ENCODE results near the gene AUNIP. TPM values are rescaled to one million over a fixed set of nuclear protein-coding genes. Genes with fewer than 3 reads are reported as not detected.

The AUNIP gene
- total RNA-seq, 1 experiment from 2014 or later: 17.6 TPM

DNA sequence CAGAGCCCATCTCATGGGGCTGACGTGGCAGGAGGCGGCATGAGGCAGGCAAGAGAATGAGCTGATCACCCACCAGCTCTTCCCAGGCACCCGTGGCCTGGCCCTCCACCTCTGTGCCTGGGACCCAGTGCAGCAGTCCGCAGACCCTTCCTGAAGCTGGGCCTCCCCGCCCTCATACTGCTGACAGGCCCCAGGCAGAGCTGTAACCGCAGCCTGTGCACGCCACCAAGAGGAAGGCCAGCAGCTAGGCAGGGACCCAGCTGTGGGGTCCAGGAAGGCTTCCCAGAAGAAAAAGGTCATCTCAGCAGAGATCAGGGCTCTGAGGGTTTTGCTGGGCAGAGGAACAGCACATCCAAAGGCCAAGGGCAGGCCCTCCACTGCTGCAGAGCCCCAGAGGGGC lies 49.3 kb downstream of the AUNIP start:
- Histone ChIP-seq H3K36me3 (ENCODE audit: low read depth, low read length) (no peaks in the 10 kb centered on the region; the same call in 1 of the 2 replicates), H2AFZ (ENCODE audit: low read length) (no peak overlapping the region), H3K27ac (ENCODE audit: low read length) (no peak overlapping the region), H3K79me2 (ENCODE audit: low read length) (no peaks in the 10 kb centered on the region), H3K27me3 (ENCODE audit: low read length) (no peaks in the 10 kb centered on the region), H3K4me3 (ENCODE audit: low read length) (no peak overlapping the region), H3K4me1 (ENCODE audit: insufficient read depth, low read length) (0 out of 2 replicates have a peak, but pooled peaks cover 2% of the 10 kb centered on the region), H3K4me2 (ENCODE audit: low read length) (no peak overlapping the region), H3K9me3 (ENCODE audit: low read length) (no peaks in the 10 kb centered on the region), H3K9ac (ENCODE audit: low read length) (no peak overlapping the region), H3F3A (ENCODE audit: low read length, unreplicated experiment) (no peaks in the 10 kb centered on the region), H4K20me1 (ENCODE audit: low read length) (no peaks in the 10 kb centered on the region), H3K9me2 (replicated peaks; ENCODE audit: low read length) (no peaks in the 10 kb centered on the region)
- no peak for ATAC-seq
- no peak for TF ChIP-seq EZH2phosphoT487 (IDR thresholded peaks at IDR 0.05; ENCODE audit: borderline replicate concordance, low read length)
- TF ChIP-seq, protein P1, sequence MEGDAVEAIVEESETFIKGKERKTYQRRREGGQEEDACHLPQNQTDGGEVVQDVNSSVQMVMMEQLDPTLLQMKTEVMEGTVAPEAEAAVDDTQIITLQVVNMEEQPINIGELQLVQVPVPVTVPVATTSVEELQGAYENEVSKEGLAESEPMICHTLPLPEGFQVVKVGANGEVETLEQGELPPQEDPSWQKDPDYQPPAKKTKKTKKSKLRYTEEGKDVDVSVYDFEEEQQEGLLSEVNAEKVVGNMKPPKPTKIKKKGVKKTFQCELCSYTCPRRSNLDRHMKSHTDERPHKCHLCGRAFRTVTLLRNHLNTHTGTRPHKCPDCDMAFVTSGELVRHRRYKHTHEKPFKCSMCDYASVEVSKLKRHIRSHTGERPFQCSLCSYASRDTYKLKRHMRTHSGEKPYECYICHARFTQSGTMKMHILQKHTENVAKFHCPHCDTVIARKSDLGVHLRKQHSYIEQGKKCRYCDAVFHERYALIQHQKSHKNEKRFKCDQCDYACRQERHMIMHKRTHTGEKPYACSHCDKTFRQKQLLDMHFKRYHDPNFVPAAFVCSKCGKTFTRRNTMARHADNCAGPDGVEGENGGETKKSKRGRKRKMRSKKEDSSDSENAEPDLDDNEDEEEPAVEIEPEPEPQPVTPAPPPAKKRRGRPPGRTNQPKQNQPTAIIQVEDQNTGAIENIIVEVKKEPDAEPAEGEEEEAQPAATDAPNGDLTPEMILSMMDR (conservative IDR thresholded peaks at IDR 0.05; ENCODE audit: low read depth, low read length): no peak
- no peak for TF ChIP-seq EZH2 (IDR thresholded peaks at IDR 0.05; ENCODE audit: low read length, unreplicated experiment)
- intact Hi-C loops (cut with micrococcal nuclease): no loop called here
- DNase-seq: no peak
- ChIA-PET CTCF (no interaction called here), POLR2A (ENCODE audit: unreplicated experiment) (no interaction called here)
- BruUV-seq (replicated peaks): no TSS peak

DNA sequence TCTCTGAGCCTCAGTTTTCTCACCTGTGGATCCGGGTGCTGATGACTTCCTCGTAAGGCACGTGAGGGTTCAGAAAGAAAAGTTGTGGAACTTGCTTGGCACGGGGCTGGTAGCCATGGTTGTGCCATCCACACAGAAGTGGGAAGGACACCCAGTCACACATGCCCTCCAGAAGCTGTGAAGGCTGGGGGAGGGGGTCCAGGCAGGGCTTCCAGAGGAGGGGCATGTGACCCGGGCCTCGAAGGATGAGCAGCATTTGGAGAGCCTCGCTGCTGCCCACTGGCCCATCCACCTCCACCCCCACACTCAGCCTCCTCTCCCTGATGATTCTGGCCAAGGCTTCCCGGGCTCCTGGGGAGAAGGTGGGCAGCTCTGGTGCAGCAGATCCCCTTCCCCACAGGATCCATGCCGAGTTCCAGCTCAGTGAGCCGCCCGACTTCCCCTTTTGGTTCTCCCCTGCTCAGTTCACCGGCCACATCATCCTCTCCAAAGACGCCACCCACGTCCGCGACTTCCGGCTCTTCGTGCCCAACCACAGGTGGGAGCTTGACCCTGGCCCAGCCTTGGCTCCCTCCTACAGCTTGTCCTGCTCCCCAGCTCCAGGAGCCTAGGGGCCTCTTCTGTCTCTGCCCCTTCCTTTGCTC lies 49.9 kb downstream of the AUNIP start:
- H2AFZ ChIP-seq (ENCODE audit: low read length): no peak overlapping the region
- H3K9me3 ChIP-seq (ENCODE audit: low read length): no peaks in the 10 kb centered on the region
- CTCF ChIA-PET: no interaction called here
- no peaks in the 10 kb centered on the region for H3K27me3 ChIP-seq (ENCODE audit: low read length)
- H4K20me1 ChIP-seq (ENCODE audit: low read length): no peaks in the 10 kb centered on the region
- H3K9me2 ChIP-seq (replicated peaks; ENCODE audit: low read length): no peaks in the 10 kb centered on the region
- no peak overlapping the region for H3K9ac ChIP-seq (ENCODE audit: low read length)
- no peak overlapping the region for H3K4me3 ChIP-seq (ENCODE audit: low read length)
- TF ChIP-seq, protein P1 (conservative IDR thresholded peaks at IDR 0.05; ENCODE audit: low read depth, low read length): no peak
- TF ChIP-seq EZH2 (IDR thresholded peaks at IDR 0.05; ENCODE audit: low read length, unreplicated experiment): no peak
- TF ChIP-seq EZH2phosphoT487 (IDR thresholded peaks at IDR 0.05; ENCODE audit: borderline replicate concordance, low read length): no peak
- BruUV-seq (replicated peaks): no TSS peak
- intact Hi-C loops (cut with micrococcal nuclease): no loop called here
- no peaks in the 10 kb centered on the region for H3F3A ChIP-seq (ENCODE audit: low read length, unreplicated experiment)
- DNase-seq: no peak
- POLR2A ChIA-PET (ENCODE audit: unreplicated experiment): no interaction called here
- no peak for ATAC-seq
- H3K36me3 ChIP-seq (ENCODE audit: low read depth, low read length): no peaks in the 10 kb centered on the region; the same call in 1 of the 2 replicates
- H3K4me2 ChIP-seq (ENCODE audit: low read length): no peak overlapping the region
- no peak overlapping the region for H3K27ac ChIP-seq (ENCODE audit: low read length)
- H3K4me1 ChIP-seq (ENCODE audit: insufficient read depth, low read length): 0 out of 2 replicates have a peak, but pooled peaks cover 2% of the 10 kb centered on the region
- H3K79me2 ChIP-seq (ENCODE audit: low read length): no peaks in the 10 kb centered on the region

DNA sequence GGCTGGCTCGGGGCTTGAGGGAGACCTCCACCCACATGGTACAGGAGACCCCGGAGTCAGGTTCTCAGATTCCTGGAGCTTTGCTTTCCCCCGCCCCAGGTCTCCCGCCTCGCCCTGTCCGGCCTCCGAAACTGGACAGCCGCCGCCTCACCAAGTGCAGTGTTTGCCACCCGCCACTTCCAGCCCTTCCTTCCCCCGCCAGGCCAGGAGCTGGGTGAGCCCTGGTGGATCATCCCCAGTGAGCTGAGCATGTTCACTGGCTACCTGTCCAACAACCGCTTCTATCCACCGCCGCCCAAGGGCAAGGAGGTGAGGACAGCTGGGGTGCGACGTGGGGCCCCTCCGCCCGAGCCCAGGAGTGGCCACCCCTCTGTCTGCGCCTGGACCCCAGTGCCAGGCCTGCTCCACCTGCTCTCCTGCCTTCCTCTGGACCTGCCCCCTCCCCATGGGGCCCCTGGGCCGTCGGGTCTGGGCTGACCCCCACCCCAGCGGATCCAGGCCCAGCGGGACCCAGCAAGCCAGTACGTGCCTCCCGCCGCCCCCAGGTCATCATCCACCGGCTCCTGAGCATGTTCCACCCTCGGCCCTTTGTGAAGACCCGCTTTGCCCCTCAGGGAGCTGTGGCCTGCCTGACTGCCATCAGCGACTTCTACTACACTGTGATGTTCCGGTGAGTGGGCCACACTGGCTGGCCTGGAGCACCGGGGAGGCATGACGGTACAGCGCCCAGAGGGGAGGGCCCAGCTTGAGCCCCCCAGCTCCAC lies 50.6 kb downstream of the AUNIP start:
- H3F3A ChIP-seq (ENCODE audit: low read length, unreplicated experiment): no peaks in the 10 kb centered on the region
- H3K9me2 ChIP-seq (replicated peaks; ENCODE audit: low read length): no peaks in the 10 kb centered on the region
- no peaks in the 10 kb centered on the region for H3K9me3 ChIP-seq (ENCODE audit: low read length)
- no peaks in the 10 kb centered on the region; the same call in 1 of the 2 replicates for H3K36me3 ChIP-seq (ENCODE audit: low read depth, low read length)
- no peak overlapping the region for H2AFZ ChIP-seq (ENCODE audit: low read length)
- DNase-seq: no peak
- H3K27ac ChIP-seq (ENCODE audit: low read length): no peak overlapping the region
- no TSS peak for BruUV-seq (replicated peaks)
- no peaks in the 10 kb centered on the region for H4K20me1 ChIP-seq (ENCODE audit: low read length)
- intact Hi-C loops (cut with micrococcal nuclease): no loop called here
- H3K27me3 ChIP-seq (ENCODE audit: low read length): no peaks in the 10 kb centered on the region
- no peaks in the 10 kb centered on the region for H3K79me2 ChIP-seq (ENCODE audit: low read length)
- no peak for ATAC-seq
- ChIA-PET CTCF (interaction anchor here (0.6 kb wide), 1 partner anchor 200 kb away, joined by 6 read pairs; no protein-coding TSS in a partner anchor), POLR2A (ENCODE audit: unreplicated experiment) (no interaction called here)
- H3K4me2 ChIP-seq (ENCODE audit: low read length): no peak overlapping the region
- no peak for TF ChIP-seq EZH2phosphoT487 (IDR thresholded peaks at IDR 0.05; ENCODE audit: borderline replicate concordance, low read length)
- TF ChIP-seq EZH2 (IDR thresholded peaks at IDR 0.05; ENCODE audit: low read length, unreplicated experiment): no peak
- TF ChIP-seq, protein P1 (conservative IDR thresholded peaks at IDR 0.05; ENCODE audit: low read depth, low read length): no peak
- H3K9ac ChIP-seq (ENCODE audit: low read length): no peak overlapping the region
- no peak overlapping the region for H3K4me3 ChIP-seq (ENCODE audit: low read length)
- H3K4me1 ChIP-seq (ENCODE audit: insufficient read depth, low read length): 0 out of 2 replicates have a peak, but pooled peaks cover 2% of the 10 kb centered on the region
